HL-60 (cell line): ENCODE data around the gene SPAG17.

ENCODE experiments used
- DNase-seq, 2 experiments: peaks; one replicate each; pipeline ENCODE4 v3.0.0-alpha.2; 2010 to 2020; ENCODE audit warnings: low read depth in 1 of 2, low spot score in 1 of 2
- H3K27ac ChIP-seq: fragments of 250-450 bp; sonication (Bioruptor Pico); replicated peaks from 2 replicates; pipeline ENCODE4 v1.5.1; 2020; ENCODE audit warnings: mild to moderate bottlenecking, moderate library complexity
- H3K27me3 ChIP-seq: fragments of 250-450 bp; sonication (Bioruptor Pico); 2 replicates; pipeline ENCODE4 v1.5.1; 2021; ENCODE audit warnings: mild to moderate bottlenecking, moderate library complexity; ENCODE audit not compliant: insufficient read depth, poor library complexity, severe bottlenecking
- H3K4me3 ChIP-seq: replicated peaks from 2 replicates; pipeline ENCODE4 v1.5.1; 2011; ENCODE audit warnings: mild to moderate bottlenecking, control low read depth, low read length; ENCODE audit not compliant: insufficient read depth
- CTCF ChIP-seq: IDR thresholded peaks from one replicate; pipeline ENCODE4 v1.5.1; 2011; ENCODE audit warnings: low read length, control low read depth, inconsistent platforms; ENCODE audit not compliant: insufficient read depth
- GABPA ChIP-seq: IDR thresholded peaks from 2 replicates; pipeline ENCODE4 v1.6.1; 2012; ENCODE audit warnings: low read depth
- POLR2AphosphoS5 ChIP-seq: IDR thresholded peaks from 2 replicates; pipeline ENCODE4 v1.6.1; 2012; ENCODE audit warnings: low read depth
- REST ChIP-seq: IDR thresholded peaks from 2 replicates; pipeline ENCODE4 v1.6.1; 2012; ENCODE audit warnings: low read depth; ENCODE audit not compliant: insufficient replicate concordance
- SPI1 ChIP-seq: IDR thresholded peaks from 2 replicates; pipeline ENCODE4 v1.6.1; 2012; ENCODE audit warnings: low read depth, mild to moderate bottlenecking, borderline replicate concordance

The SPAG17 gene

DNA sequence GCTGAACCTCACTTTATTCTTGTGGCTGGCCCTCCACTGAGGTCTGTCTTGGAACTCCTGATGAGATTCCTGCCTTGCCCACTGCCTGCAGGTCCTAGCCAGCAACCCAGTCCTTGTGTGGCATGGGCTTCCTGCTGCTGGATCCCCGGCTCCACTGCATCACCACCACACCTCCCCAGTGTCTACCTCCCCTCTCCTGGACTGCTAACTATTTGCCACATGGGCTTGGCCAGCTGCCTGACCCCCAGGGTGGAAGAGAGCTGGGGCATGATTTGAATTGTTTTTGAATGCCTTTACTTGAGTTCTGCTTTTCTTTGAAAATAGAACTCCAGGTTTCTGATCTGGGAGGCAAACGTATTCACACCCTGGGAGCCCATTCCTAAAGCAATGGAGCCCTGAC, 41.2 kb downstream of the SPAG17 start:
- Histone ChIP-seq H3K27me3 (peaks cover 4% of the 10 kb centered on the region), H3K4me3 (no peak overlapping the region), H3K27ac (no peak overlapping the region)
- no peak for DNase-seq
- TF ChIP-seq POLR2AphosphoS5 (no peak), GABPA (no peak), REST (no peak), CTCF (no peak), SPI1 (no peak)

DNA sequence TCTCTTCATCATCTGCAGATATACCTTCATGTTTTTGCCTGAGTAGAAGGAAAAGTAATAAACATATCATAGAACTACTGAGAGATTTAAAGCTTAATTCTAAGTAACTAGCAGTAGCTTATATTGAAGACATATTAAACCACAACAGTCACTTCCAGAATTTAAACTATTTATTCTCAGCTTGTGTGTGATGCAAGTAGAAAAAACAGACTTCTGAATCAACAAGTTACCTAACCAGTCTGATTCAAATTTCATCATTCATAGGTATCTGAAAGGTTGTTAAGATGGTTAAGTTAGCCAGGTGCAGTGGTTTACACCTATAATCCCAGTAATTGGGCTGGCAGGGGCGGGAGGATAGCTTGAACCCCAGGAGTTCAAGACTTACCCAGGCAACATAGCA, 41.9 kb downstream of the SPAG17 start:
- H3K27me3 ChIP-seq, result peaks cover 4% of the 10 kb centered on the region
- TF ChIP-seq REST (no peak), CTCF (no peak), SPI1 (no peak), POLR2AphosphoS5 (no peak), GABPA (no peak)
- no peak overlapping the region for H3K27ac ChIP-seq
- no peak for DNase-seq
- H3K4me3 ChIP-seq, result no peak overlapping the region

DNA sequence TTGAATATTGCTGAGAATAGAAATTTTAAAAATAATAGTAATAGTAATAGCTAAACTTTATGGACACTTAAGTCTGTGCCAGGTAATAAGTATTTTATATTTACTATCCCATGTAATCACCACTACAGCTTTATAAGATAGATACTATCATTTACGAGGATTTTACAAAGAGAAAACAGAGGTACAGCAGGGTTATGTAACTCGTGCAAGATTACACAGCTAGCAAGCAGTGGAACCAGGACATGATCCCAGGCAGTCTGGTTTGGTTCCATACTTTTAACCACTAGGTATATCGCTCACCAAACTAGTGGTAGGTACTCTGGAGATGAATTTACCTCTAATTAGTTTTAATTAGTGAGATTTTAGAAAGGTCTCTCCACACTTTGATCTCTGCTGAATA, 42.5 kb downstream of the SPAG17 start:
- Histone ChIP-seq H3K4me3 (no peak overlapping the region), H3K27ac (no peak overlapping the region), H3K27me3 (peaks cover 4% of the 10 kb centered on the region)
- TF ChIP-seq GABPA, result no peak
- TF ChIP-seq SPI1, result no peak
- TF ChIP-seq REST, result no peak
- TF ChIP-seq CTCF, result no peak
- no peak for TF ChIP-seq POLR2AphosphoS5
- DNase-seq, result no peak
